ENCODE results near the gene OR10H4. TPM values are rescaled to one million over a fixed set of nuclear protein-coding genes. Genes with fewer than 3 reads are reported as not detected.
"Not testable (repeated sequence)": the region's sequence is repeated elsewhere in the genome, so short reads cannot be mapped to it uniquely, and the experiment has no call there.

The OR10H4 gene
- total and polyA plus RNA-seq, 12 donors = not detected

- no peak overlapping the region for H3K27ac ChIP-seq
- no peak overlapping the region for H3K4me3 ChIP-seq
- intact Hi-C loops (cut with DNase I) = no loop called here
- peaks cover 18% of the 10 kb centered on the region for H3K27me3 ChIP-seq
- no peaks in the 10 kb centered on the region for H3K36me3 ChIP-seq (replicated peaks in 1 of 2)
- DNase-seq = no peak
- H3K4me1 ChIP-seq (replicated peaks in 1 of 2) = no peaks in the 10 kb centered on the region
- WGBS, 4 donors = 0 to 55% (median 50%) methylated on average over 1 of the region's 1 CpG; no CpG with 5 or more reads in 1 of the 4 donors
- no peak for TF ChIP-seq POLR2A (IDR thresholded peaks at IDR 0.05)
- H3K9me3 ChIP-seq (replicated peaks in 1 of 3) = no peaks in the 10 kb centered on the region
These were observed 22.3 kb upstream of the OR10H4 start for GRCh38 chr19:15926484-15926883.

GRCh38 chr19:15928321-15928720 lies 20.5 kb upstream of the OR10H4 start:
- no peaks in the 10 kb centered on the region for H3K4me1 ChIP-seq (replicated peaks in 1 of 2)
- no peak for DNase-seq
- TF ChIP-seq, protein P1, sequence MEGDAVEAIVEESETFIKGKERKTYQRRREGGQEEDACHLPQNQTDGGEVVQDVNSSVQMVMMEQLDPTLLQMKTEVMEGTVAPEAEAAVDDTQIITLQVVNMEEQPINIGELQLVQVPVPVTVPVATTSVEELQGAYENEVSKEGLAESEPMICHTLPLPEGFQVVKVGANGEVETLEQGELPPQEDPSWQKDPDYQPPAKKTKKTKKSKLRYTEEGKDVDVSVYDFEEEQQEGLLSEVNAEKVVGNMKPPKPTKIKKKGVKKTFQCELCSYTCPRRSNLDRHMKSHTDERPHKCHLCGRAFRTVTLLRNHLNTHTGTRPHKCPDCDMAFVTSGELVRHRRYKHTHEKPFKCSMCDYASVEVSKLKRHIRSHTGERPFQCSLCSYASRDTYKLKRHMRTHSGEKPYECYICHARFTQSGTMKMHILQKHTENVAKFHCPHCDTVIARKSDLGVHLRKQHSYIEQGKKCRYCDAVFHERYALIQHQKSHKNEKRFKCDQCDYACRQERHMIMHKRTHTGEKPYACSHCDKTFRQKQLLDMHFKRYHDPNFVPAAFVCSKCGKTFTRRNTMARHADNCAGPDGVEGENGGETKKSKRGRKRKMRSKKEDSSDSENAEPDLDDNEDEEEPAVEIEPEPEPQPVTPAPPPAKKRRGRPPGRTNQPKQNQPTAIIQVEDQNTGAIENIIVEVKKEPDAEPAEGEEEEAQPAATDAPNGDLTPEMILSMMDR (IDR thresholded peaks at IDR 0.05) = no peak
- no peak for TF ChIP-seq POLR2A (IDR thresholded peaks at IDR 0.05)
- H3K27me3 ChIP-seq = peaks cover 18% of the 10 kb centered on the region
- WGBS, 4 donors = 70 to 81% (median 79%) methylated on average over 3 of the region's 3 CpGs
- intact Hi-C loops (cut with DNase I) = no loop called here
- H3K4me3 ChIP-seq = no peak overlapping the region
- no peaks in the 10 kb centered on the region for H3K9me3 ChIP-seq (replicated peaks in 1 of 3)
- no peak overlapping the region for H3K27ac ChIP-seq
- no peaks in the 10 kb centered on the region for H3K36me3 ChIP-seq (replicated peaks in 1 of 2)

DNA sequence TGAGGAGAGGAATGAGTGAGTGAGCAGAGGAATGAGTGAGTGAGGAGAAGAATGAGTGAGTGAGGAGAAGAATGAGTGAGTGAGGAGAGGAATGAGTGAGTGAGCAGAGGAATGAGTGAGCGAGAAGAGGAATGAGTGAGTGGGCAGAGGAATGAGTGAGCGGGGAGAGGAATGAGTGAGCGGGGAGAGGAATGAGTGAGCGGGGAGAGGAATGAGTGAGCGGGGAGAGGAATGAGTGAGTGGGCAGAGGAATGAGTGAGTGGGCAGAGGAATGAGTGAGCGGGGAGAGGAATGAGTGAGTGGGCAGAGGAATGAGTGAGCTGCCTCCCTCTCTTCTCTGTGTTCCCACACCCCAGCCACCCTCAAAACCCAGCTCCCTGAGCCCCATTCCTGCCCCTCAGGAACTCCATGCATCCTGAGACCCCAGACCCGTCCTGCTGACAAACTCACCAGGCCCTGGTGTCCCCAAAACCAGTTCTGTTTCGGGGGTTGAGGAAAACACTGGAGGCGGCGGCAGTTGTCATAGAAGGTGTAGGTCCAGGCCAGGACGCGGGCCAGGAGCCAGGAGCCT lies 15.0 kb upstream of the OR10H4 start:
- H3K9me3 ChIP-seq (replicated peaks in 1 of 3); DNase-seq; H3K4me1 ChIP-seq (replicated peaks in 1 of 2); H3K36me3 ChIP-seq (replicated peaks in 1 of 2); intact Hi-C loops (cut with DNase I): not testable (repeated sequence)
- Histone ChIP-seq H3K4me3 (peak overlapping the region in 1 of 4 donors; percentile 10), H3K27me3 (peaks cover 15% of the 10 kb centered on the region), H3K27ac (peak overlapping the region in 2 of 5 donors; percentile 41 to 84)
- WGBS, 4 donors = 40 to 89% (median 52%) methylated on average over 8 to 12 of the region's 12 CpGs

- intact Hi-C loops (cut with DNase I) = no loop called here
- Histone ChIP-seq H3K27me3 (peaks cover 14% of the 10 kb centered on the region), H3K4me1 (replicated peaks in 1 of 2) (no peaks in the 10 kb centered on the region), H3K9me3 (replicated peaks in 1 of 3) (no peaks in the 10 kb centered on the region), H3K4me3 (peak within 1 kb of the TSS in 1 of 4 donors; percentile 10), H3K36me3 (replicated peaks in 1 of 2) (no peaks in the 10 kb centered on the region), H3K27ac (peak within 1 kb of the TSS in 3 of 5 donors; percentile 32 to 84 (median 41))
- TF ChIP-seq POLR2A (IDR thresholded peaks at IDR 0.05) = no peak
- TF ChIP-seq, protein P1 (IDR thresholded peaks at IDR 0.05) = no peak
- WGBS, 4 donors = 39 to 51% (median 47%) methylated on average over 5 to 10 of the region's 10 CpGs
- DNase-seq = peak; percentile 26 to 94 (median 68)
These were observed 14.3 kb upstream of the OR10H4 start, which contains the start of gene CYP4F11 for GRCh38 chr19:15934332-15935078. TSS of gene CYP4F11 (minus strand) at chr19:15934529. CDS start at chr19:15934408, 121 bp downstream.

DNA sequence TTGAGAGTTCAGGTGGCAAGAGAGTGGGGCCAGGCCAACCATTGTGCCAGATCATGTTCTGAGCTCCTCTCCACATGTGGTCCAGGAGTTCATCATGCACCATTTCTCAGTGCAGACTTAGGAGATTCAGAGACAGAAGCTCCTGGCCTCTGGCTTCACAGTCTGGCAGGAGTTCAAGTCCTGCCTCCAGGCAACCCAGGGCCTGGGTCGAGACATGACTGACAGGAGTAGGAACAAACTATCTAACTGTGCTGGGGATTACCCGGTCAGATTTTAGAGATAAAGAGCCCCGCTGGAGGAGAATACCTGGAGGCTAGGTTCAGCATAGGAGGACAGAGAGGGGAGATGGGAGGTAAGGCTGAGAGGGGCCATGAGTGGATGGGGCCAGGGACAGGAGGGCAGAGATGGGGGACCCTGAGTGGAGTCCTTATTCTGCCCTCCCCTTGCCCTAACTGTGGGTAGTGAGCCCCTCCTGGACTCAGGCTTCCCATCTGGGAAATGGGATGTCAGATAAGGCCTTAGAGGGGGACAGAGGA lies 13.6 kb upstream of the OR10H4 start:
- peaks cover 9% of the 10 kb centered on the region for H3K27me3 ChIP-seq
- 57 to 75% (median 61%) methylated on average over 3 of the region's 3 CpGs for WGBS, 4 donors
- no peaks in the 10 kb centered on the region for H3K4me1 ChIP-seq (replicated peaks in 1 of 2)
- DNase-seq = peak in 1 of 7 donors; percentile 32
- TF ChIP-seq, protein P1 (IDR thresholded peaks at IDR 0.05) = no peak
- no peaks in the 10 kb centered on the region for H3K36me3 ChIP-seq (replicated peaks in 1 of 2)
- no peak overlapping the region for H3K4me3 ChIP-seq
- peak overlapping the region in 2 of 5 donors; percentile 41 to 84 for H3K27ac ChIP-seq
- no peaks in the 10 kb centered on the region for H3K9me3 ChIP-seq (replicated peaks in 1 of 3)
- intact Hi-C loops (cut with DNase I) = no loop called here
